Measurements from ENCODE around the gene GLS. TPM values are rescaled to one million over a fixed set of nuclear protein-coding genes. Genes with fewer than 3 reads are reported as not detected.

The GLS gene
- total and polyA plus RNA-seq, 9 donors = 49.2 to 93.2 (median 61.4) TPM

GRCh38 chr2:190974629-190975361 is 94.2 kb downstream of the GLS start:
- H3K27ac ChIP-seq (ENCODE audit: low read length) = no peak overlapping the region
- no peaks in the 10 kb centered on the region for H3K9me3 ChIP-seq (replicated peaks; ENCODE audit: control insufficient read depth, low read depth, low read length)
- WGBS (ENCODE audit: insufficient coverage) = 89% methylated on average over 7 of the region's 12 CpGs
- H3K4me3 ChIP-seq (ENCODE audit: low read length) = no peak overlapping the region
- H3K27me3 ChIP-seq (ENCODE audit: control insufficient read depth, insufficient read depth, low read length) = no peaks in the 10 kb centered on the region
- DNase-seq = no peak
- H3K4me1 ChIP-seq (ENCODE audit: control insufficient read depth, insufficient read depth, low read length) = no peaks in the 10 kb centered on the region
- peaks cover 77% of the 10 kb centered on the region for H3K36me3 ChIP-seq (ENCODE audit: control insufficient read depth, insufficient read depth, low read length)

GRCh38 chr2:190976521-190976920 is 95.9 kb downstream of the GLS start:
- Histone ChIP-seq H3K27me3 (ENCODE audit: control insufficient read depth, insufficient read depth, low read length) (no peaks in the 10 kb centered on the region), H3K27ac (ENCODE audit: low read length) (no peak overlapping the region), H3K36me3 (ENCODE audit: control insufficient read depth, insufficient read depth, low read length) (peaks cover 80% of the 10 kb centered on the region), H3K9me3 (replicated peaks; ENCODE audit: control insufficient read depth, low read depth, low read length) (no peaks in the 10 kb centered on the region), H3K4me3 (ENCODE audit: low read length) (no peak overlapping the region), H3K4me1 (ENCODE audit: control insufficient read depth, insufficient read depth, low read length) (peaks cover 6% of the 10 kb centered on the region)
- 83% methylated on average over 1 of the region's 2 CpGs for WGBS (ENCODE audit: insufficient coverage)
- DNase-seq = no peak

- WGBS (ENCODE audit: insufficient coverage) = 100% methylated on average over 4 of the region's 5 CpGs
- no peak overlapping the region for H3K4me3 ChIP-seq (ENCODE audit: low read length)
- peaks cover 6% of the 10 kb centered on the region for H3K4me1 ChIP-seq (ENCODE audit: control insufficient read depth, insufficient read depth, low read length)
- no peak overlapping the region for H3K27ac ChIP-seq (ENCODE audit: low read length)
- H3K9me3 ChIP-seq (replicated peaks; ENCODE audit: control insufficient read depth, low read depth, low read length) = no peaks in the 10 kb centered on the region
- H3K27me3 ChIP-seq (ENCODE audit: control insufficient read depth, insufficient read depth, low read length) = no peaks in the 10 kb centered on the region
- DNase-seq = no peak
- H3K36me3 ChIP-seq (ENCODE audit: control insufficient read depth, insufficient read depth, low read length) = peaks cover 79% of the 10 kb centered on the region
Measured at GRCh38 chr2:190977505-190977904, 96.9 kb downstream of the GLS start.

- Histone ChIP-seq H3K36me3 (ENCODE audit: control insufficient read depth, insufficient read depth, low read length) (peaks cover 79% of the 10 kb centered on the region), H3K27me3 (ENCODE audit: control insufficient read depth, insufficient read depth, low read length) (no peaks in the 10 kb centered on the region), H3K4me3 (ENCODE audit: low read length) (no peak overlapping the region), H3K27ac (ENCODE audit: low read length) (no peak overlapping the region), H3K9me3 (replicated peaks; ENCODE audit: control insufficient read depth, low read depth, low read length) (no peaks in the 10 kb centered on the region), H3K4me1 (ENCODE audit: control insufficient read depth, insufficient read depth, low read length) (peaks cover 6% of the 10 kb centered on the region)
- no peak for DNase-seq
- WGBS (ENCODE audit: insufficient coverage) = 94% methylated on average over 9 of the region's 17 CpGs
Measured at GRCh38 chr2:190978389-190979053, 97.9 kb downstream of the GLS start.

- Histone ChIP-seq H3K27ac (ENCODE audit: low read length) (peak overlapping the region; percentile 76), H3K9me3 (replicated peaks; ENCODE audit: control insufficient read depth, low read depth, low read length) (no peaks in the 10 kb centered on the region), H3K36me3 (ENCODE audit: control insufficient read depth, insufficient read depth, low read length) (peaks cover 83% of the 10 kb centered on the region), H3K4me1 (ENCODE audit: control insufficient read depth, insufficient read depth, low read length) (peaks cover 6% of the 10 kb centered on the region), H3K27me3 (ENCODE audit: control insufficient read depth, insufficient read depth, low read length) (no peaks in the 10 kb centered on the region), H3K4me3 (ENCODE audit: low read length) (no peak overlapping the region)
- DNase-seq = peak; percentile 64
- WGBS (ENCODE audit: insufficient coverage) = 28% methylated on average over 13 of the region's 14 CpGs
Measured at GRCh38 chr2:190979906-190980629, 99.4 kb downstream of the GLS start.

GRCh38 chr2:190980630-190981209 is 100.1 kb downstream of the GLS start:
- H3K9me3 ChIP-seq (replicated peaks; ENCODE audit: control insufficient read depth, low read depth, low read length) = no peaks in the 10 kb centered on the region
- peaks cover 6% of the 10 kb centered on the region for H3K4me1 ChIP-seq (ENCODE audit: control insufficient read depth, insufficient read depth, low read length)
- DNase-seq = no peak
- no peaks in the 10 kb centered on the region for H3K27me3 ChIP-seq (ENCODE audit: control insufficient read depth, insufficient read depth, low read length)
- H3K4me3 ChIP-seq (ENCODE audit: low read length) = no peak overlapping the region
- WGBS (ENCODE audit: insufficient coverage) = 40% methylated on average over 4 of the region's 10 CpGs
- peaks cover 87% of the 10 kb centered on the region for H3K36me3 ChIP-seq (ENCODE audit: control insufficient read depth, insufficient read depth, low read length)
- H3K27ac ChIP-seq (ENCODE audit: low read length) = peak overlapping the region; percentile 76

- H3K27me3 ChIP-seq (ENCODE audit: control insufficient read depth, insufficient read depth, low read length) = no peaks in the 10 kb centered on the region
- H3K27ac ChIP-seq (ENCODE audit: low read length) = no peak overlapping the region
- no CpG with 5 or more reads among the region's 6 CpGs for WGBS (ENCODE audit: insufficient coverage)
- no peak for DNase-seq
- H3K9me3 ChIP-seq (replicated peaks; ENCODE audit: control insufficient read depth, low read depth, low read length) = no peaks in the 10 kb centered on the region
- peaks cover 6% of the 10 kb centered on the region for H3K4me1 ChIP-seq (ENCODE audit: control insufficient read depth, insufficient read depth, low read length)
- no peak overlapping the region for H3K4me3 ChIP-seq (ENCODE audit: low read length)
- peaks cover 87% of the 10 kb centered on the region for H3K36me3 ChIP-seq (ENCODE audit: control insufficient read depth, insufficient read depth, low read length)
Measured at GRCh38 chr2:190981333-190981732, 100.7 kb downstream of the GLS start.

GRCh38 chr2:190981733-190982132 is 101.1 kb downstream of the GLS start:
- no peak overlapping the region for H3K27ac ChIP-seq (ENCODE audit: low read length)
- 100% methylated on average over 1 of the region's 1 CpG for WGBS (ENCODE audit: insufficient coverage)
- H3K9me3 ChIP-seq (replicated peaks; ENCODE audit: control insufficient read depth, low read depth, low read length) = no peaks in the 10 kb centered on the region
- no peak for DNase-seq
- no peak overlapping the region for H3K4me3 ChIP-seq (ENCODE audit: low read length)
- H3K27me3 ChIP-seq (ENCODE audit: control insufficient read depth, insufficient read depth, low read length) = no peaks in the 10 kb centered on the region
- peaks cover 6% of the 10 kb centered on the region for H3K4me1 ChIP-seq (ENCODE audit: control insufficient read depth, insufficient read depth, low read length)
- H3K36me3 ChIP-seq (ENCODE audit: control insufficient read depth, insufficient read depth, low read length) = peaks cover 87% of the 10 kb centered on the region

- H3K36me3 ChIP-seq (ENCODE audit: control insufficient read depth, insufficient read depth, low read length) = peaks cover 90% of the 10 kb centered on the region
- H3K9me3 ChIP-seq (replicated peaks; ENCODE audit: control insufficient read depth, low read depth, low read length) = no peaks in the 10 kb centered on the region
- DNase-seq = no peak
- H3K4me3 ChIP-seq (ENCODE audit: low read length) = no peak overlapping the region
- peaks cover 6% of the 10 kb centered on the region for H3K4me1 ChIP-seq (ENCODE audit: control insufficient read depth, insufficient read depth, low read length)
- H3K27me3 ChIP-seq (ENCODE audit: control insufficient read depth, insufficient read depth, low read length) = no peaks in the 10 kb centered on the region
- 93% methylated on average over 7 of the region's 8 CpGs for WGBS (ENCODE audit: insufficient coverage)
- H3K27ac ChIP-seq (ENCODE audit: low read length) = no peak overlapping the region
Measured at GRCh38 chr2:190982262-190983034, 101.8 kb downstream of the GLS start.
